Left colon (tissue), 2 donors: Measurements from ENCODE around the gene ISYNA1. TPM values are rescaled to one million over a fixed set of nuclear protein-coding genes. Genes with fewer than 3 reads are reported as not detected.

Experiments used
- ATAC-seq: fragments of 200-7000 bp; cut with Tn5 transposase; one replicate; pipeline ENCODE4 v1.9.1; 2020; ENCODE audit warnings: mild to moderate bottlenecking, moderate library complexity
- DNase-seq, 2 donors: peaks; one replicate each; pipeline ENCODE4 v3.0.0-alpha.2; 2020
- intact Hi-C, 2 donors: fragments of 100-400 bp; cut with DNase I in 1 of 2; cut with micrococcal nuclease in 1 of 2; formaldehyde crosslinking; loops; one replicate each; pipeline versions ENCODE4 v1.11.2 to v1.14.0; 2022; cut with DNase I, micrococcal nuclease
- total RNA-seq, 2 donors: library from RNA; stranded (reverse); fragmentation: NEBNext Ultra II Directional; extraction: Animal tissue kit (Norgen Biotek cat#: 25700); gene quantifications; one replicate each; pipeline ENCODE4 v1.2.1, GENCODE V29; 2021
- donor health status: DM: no; HTN: no; CAD: no.
- donor health status: DM: yes; HTN: yes; CAD: no.

Gene ISYNA1
- total RNA-seq, 2 donors from 2014 or later, result 14.1 to 15.1 TPM

DNA sequence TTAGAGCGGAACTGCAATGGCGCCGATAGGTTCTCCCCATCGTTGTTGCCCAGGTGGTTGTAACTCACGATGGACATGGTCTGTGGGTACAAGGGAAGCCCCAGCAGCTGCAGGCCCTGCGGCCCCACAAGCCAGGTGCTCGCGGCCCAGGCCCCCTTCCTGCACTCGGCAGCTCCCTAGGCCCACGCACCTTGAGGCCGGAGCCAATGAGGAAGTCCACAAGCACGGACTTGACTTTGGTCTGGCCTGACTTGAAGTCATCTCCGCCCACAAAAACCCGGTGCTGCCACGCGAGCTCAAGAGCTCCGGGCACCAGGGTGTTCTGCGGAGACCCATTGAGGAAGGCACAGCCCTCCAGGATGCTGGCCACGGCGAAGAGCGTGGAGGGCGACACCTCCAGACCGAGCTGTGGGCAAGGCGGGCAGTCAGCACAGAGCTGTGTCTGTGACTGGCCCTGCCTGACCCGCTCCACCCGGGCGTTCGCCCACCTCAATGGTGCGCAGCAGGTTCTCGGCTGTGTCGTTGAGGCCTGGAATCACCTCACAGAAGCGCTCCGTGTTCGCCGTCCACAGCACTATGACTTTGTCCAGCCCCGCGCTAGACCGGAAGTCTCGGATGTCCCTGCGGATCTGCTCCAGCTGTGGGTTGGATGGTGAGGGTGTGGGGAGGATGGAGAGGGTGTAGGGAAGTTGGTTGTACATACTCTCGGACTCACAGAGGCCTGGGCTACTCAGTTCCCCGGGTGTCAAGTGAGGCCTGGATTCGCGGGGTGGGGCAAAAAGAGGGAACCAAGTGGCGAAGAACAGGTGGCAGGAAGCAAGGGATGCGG lies 1.9 kb downstream of the ISYNA1 start:
- DNase-seq (no peak), ATAC-seq (no peak)
- intact Hi-C loops, result no loop called here

GRCh38 chr19:18435178-18435841 lies 2.6 kb downstream of the ISYNA1 start:
- intact Hi-C loops, result no loop called here
- ATAC-seq (no peak), DNase-seq (no peak)

DNA sequence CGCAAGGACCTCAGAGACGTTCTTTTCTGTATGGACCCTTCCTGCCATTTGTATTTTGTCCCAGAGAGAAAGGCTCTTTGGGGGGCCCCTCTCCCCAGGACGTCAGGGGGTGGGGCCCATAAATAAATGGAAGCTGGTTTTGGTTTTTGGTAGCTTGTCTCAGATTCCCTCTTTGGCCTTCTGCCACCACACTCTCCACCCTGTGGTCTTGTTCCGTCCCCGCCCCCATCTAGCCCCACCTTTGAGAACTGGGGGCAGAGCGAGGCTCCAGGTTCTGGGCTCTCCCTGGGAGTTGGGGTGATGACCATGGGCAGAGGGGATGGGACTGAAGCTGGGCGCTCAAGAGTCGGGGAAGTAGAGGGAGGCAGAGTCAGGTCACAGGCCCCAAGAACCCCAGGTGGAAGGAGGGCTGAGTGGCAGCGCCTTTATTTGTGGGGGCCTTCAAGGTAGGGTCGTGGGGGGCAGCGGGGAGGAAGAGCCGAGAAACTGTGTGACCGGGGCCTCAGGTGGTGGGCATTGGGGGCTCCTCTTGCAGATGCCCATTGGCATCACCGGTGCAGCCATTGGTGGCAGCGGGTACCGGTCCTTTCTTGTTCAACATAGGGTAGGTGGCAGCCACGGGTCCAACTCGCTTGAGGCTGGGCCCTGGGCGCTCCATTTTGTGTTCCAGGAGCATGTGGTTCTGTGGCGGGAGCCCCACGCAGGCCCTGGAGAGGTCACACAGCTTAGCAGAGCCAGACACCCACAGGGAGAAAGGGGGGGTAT lies 3.3 kb downstream of the ISYNA1 start:
- ATAC-seq (no peak), DNase-seq (no peak)
- intact Hi-C loops, result no loop called here

- ATAC-seq, result no peak
- DNase-seq, result no peak
- intact Hi-C loops, result no loop called here
These were observed 4.1 kb downstream of the ISYNA1 start for GRCh38 chr19:18433735-18434398.

- ATAC-seq, result no peak
- intact Hi-C loops, result no loop called here
- peak in 1 of 2 donors; percentile 58 for DNase-seq
These were observed 4.8 kb downstream of the ISYNA1 start for GRCh38 chr19:18433015-18433691.

GRCh38 chr19:18432275-18433014 lies 5.5 kb downstream of the ISYNA1 start:
- DNase-seq (no peak), ATAC-seq (no peak)
- intact Hi-C loops, result no loop called here

DNA sequence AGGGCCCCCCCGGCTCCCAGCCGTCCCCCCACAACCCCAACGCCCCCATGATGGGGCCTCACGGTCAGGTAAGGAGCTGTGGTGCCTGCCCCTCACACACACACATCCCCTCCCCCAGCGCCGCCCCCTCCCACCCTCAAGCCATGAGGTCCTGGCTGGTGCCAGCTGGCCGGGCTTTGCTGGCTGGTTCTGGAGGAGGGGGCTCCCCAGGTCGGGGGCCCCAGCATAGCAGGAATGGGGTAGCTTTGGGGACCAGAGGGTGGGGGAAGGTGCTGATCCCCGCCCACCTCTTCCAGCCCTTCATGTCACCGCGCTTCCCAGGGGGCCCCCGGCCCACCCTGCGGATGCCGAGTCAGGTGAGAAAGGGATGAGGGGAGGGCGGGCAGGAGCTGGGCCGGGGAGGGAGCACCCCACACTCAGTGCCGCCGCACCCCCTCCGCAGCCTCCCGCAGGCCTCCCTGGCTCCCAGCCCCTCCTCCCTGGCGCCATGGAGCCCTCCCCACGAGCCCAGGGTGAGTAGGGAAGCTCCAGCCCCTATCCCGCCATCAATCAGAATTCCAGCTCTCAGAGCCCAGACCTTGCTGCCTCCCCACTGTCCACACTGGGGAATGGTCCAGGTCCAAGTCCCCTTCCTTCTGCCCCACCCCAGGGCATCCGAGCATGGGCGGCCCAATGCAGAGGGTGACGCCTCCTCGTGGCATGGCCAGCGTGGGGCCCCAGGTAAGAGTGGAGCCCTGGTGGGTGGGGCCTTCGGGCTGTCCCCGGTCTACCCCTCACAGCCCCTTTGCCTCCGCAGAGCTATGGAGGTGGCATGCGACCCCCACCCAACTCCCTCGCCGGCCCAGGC lies 6.4 kb downstream of the ISYNA1 start:
- ATAC-seq, result no peak
- intact Hi-C loops, result no loop called here
- no peak for DNase-seq

- peak in 1 of 2 donors; percentile 28 for DNase-seq
- no peak for ATAC-seq
These were observed 7.4 kb downstream of the ISYNA1 start for GRCh38 chr19:18430417-18431144.

DNA sequence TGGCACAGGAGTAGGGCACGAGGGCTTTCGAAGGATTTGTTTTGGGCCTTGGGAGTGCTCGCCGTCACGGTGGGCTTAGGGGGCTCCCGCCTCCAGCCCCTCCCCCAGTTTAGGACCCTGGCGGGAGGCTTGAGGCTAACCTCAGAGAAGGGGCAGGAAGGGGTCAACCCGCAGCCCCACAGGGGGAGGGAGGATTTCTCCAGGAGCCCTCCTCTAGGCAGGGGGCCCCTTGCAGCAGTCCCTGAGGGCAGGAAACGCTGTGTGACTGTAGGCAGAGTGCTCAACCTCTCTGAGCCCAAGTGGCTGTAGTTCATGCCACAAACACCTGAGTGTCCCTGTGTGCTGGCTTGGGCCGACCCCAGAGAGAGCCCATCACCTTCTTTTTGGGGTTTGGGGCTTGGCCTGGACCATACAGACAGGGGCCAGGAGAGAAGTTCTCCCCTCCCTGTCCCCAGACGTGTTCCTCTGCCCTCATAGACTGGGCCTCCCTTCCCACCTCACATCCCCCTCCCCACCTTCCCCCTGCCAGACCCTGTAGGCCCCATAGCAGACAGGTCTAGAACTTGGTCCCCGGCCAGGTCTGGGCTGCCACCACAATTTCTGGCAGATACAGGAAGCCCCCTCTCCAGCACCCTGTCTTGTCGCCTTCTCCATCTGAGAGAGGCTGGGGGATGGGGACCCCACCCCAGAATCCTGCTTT lies 8.1 kb downstream of the ISYNA1 start:
- intact Hi-C loops, result no loop called here
- DNase-seq, result peak in 1 of 2 donors; percentile 25
- no peak for ATAC-seq

More at GRCh38 chr19:18430417-18431144, 7.4 kb downstream of the ISYNA1 start:
- intact Hi-C loops, result no loop called here

DNA sequence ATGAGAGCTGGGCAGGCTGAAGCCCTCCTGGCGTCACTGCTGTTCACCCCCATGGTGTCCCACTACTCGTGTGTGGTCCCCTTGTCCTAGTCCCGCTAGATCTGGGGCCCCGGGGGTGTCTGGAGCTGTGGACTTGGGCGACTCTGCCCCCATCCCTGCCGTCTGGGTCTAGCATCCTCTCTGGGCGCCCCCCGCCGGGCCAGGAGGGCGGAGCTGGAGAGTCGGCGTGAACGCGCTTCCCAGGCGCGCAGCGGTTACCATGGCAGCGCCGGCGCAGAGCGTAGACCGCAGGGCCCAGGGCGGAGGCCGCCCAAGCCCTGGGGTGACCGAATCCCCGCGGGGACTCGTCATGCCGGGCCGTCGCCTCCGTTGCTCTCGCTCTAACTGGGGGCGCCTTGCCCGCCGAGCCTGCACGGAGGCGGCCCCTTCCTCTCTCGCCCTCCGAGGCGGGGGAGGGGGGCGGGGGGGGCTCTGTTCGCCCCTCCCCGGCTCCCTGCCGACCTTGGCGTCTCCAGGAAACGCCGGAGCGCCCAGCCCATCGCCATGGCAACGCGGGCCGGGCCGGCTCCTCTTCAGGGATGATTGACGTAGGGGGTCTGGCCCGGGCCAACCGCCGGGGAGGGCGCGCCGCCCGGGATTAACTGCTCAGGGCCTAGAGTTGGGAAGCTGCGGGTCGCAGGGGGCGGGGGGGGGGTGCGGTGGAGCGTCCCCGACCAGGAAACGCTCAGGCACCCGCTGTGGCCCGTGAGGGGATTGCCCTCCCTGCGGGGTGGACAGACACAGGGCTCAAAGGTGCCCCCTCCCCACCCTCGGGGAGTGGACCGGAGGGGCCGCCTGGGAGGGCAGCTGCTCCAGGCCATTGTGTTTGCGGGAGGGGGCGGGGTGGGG lies 8.9 kb downstream of the ISYNA1 start:
- peak; percentile 73 for ATAC-seq
- peak; percentile 71 to 83 for DNase-seq
- intact Hi-C loops, result no loop called here

- no peak for DNase-seq
- intact Hi-C loops, result no loop called here
- no peak for ATAC-seq
These were observed 9.7 kb downstream of the ISYNA1 start for GRCh38 chr19:18428173-18428786.

GRCh38 chr19:18427743-18428113 lies 10.2 kb downstream of the ISYNA1 start:
- intact Hi-C loops, result no loop called here

GRCh38 chr19:18427080-18427742 lies 10.7 kb downstream of the ISYNA1 start:
- intact Hi-C loops, result no loop called here
- ATAC-seq, result no peak
- DNase-seq, result no peak

More at GRCh38 chr19:18427743-18428113, 10.2 kb downstream of the ISYNA1 start:
- ATAC-seq (no peak), DNase-seq (no peak)

DNA sequence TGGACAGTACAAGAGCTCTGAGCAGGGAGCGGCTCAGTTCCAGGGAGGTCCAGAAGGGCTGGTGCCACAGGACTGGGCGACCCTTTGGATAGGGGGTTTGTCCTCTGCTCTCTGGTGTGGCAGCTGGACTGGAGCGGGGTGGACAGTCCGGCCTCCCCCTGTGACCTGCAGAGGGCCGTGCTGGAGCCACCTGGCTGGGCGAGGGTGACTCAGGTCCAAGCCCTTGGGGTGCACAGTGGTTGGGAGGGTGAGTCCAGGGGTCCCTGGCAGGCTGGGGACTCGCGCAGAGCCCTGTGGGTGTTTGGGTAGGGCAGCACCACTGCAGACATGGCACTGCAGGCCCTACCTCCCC lies 11.5 kb downstream of the ISYNA1 start:
- intact Hi-C loops, result no loop called here
- DNase-seq (no peak), ATAC-seq (no peak)
